Mammary microvascular endothelial cell (primary cell): Measurements from ENCODE around the gene PPAT. TPM values are rescaled to one million over a fixed set of nuclear protein-coding genes. Genes with fewer than 3 reads are reported as not detected.

Experiments used
- total RNA-seq: library from RNA; depleted of rRNA; stranded (reverse); fragments of >200 nt; gene quantifications from 2 replicates; pipeline ENCODE4 v1.2.3, GENCODE V29; 2015

The PPAT gene
- total RNA-seq: 11.0 and 12.1 TPM in 2 replicates

DNA sequence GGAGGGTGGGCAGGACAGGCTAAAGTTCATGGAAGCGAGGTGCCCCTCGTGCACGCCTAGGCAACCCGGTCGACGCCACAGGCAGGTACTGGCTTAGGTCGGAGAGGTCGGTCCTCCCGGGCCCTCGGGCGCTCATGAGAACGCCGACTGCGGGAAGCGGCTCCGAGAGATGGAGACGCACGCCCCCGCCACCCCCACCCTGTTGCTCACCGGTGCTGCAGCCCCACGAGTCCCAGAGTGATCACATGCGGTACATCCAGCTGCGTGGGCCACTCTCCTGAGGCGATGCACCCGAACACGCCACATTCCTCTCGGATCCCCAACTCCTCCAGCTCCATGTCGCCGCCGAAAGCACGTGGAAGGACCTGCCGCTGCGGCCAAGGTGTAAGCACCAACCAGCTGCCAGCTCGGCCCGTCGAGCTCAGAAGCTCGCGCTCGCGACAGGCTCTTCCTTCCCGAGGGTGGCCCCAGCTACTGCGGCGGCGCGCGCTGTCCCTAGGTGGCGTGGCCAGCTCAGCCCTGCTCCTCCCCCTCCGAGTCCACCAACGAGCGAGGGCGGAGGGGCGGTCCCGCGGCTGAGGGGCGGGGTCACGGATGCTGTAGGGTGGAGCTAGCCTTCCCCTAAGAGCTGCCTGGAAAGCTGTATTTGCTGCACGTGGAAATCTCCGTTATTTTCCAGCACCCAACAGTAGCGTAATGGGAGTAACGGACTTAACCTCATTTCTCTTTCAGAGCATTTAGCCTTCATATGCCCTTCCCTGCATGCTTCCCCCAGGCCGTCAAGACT lies at the start of gene PPAT:
PPAT (minus strand) TSS at position 476 of the 787 bp plus-strand sequence; CDS start at position 338, 138 bp downstream.

GRCh38 chr4:56467284-56468096 lies 32.1 kb upstream of the PPAT start, which contains the start of gene SRP72:
TSS of gene SRP72 (plus strand) at chr4:56467617. CDS start at chr4:56467636, 19 bp downstream.

DNA sequence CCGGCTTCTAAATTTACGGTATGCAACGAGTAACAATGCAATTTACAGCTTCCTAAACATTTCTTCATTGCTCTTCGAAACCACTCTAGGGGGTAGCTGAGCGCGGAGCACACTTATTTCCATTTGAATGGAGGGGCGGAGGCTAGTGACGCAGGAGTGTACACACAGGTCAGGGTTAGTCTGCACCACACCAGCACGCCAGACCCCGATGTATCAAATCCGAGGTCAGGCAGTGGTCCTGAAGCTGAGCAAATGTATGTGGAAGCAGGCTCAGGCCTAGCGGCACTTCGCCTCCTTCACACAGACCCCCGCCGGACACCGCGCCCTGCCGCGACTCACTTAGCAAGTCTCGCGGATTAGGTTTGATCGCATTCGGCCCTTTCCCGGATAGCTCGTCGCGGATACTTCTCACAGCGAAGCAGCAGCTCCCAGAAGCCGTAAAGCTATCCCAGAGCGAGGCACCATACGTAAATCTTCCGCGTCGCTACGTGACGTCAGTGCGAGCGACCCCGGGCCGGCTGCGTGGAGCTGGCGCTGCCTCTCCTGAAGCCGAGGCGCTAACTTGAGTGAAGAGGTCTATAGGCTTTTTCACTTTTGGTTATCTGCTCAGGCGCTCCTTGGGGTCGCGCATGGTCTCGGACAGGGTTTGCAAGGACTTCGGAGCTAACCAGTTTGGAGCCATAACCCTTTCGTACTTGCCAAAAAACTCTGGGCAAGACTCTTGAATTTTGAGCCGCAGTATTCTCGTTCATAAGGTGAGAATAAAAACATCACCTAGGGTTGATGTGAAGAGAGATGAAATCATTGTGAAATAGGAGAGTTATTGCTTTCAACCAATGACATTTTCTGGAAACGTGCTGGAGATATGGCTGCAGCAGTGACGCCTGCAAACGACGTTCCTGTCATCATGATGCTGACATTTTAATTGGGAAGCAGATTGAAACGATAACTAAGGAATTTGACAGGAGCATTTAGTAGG lies 48.1 kb downstream of the PPAT start, which contains the start of gene AASDH:
AASDH (minus strand) TSS at position 469 of the 979 bp plus-strand sequence. CDS start 3,192 bp downstream, outside the sequence.

Other genes starting within 250 kb of the PPAT start
- gene AASDH, start 48.1 kb downstream of the PPAT start, total RNA-seq: 6.0 and 6.8 TPM in 2 replicates
- gene PAICS, start 645 bp upstream of the PPAT start, total RNA-seq: 83.4 and 91.9 TPM in 2 replicates
- 57.8 and 67.5 TPM in 2 replicates for gene SRP72, start 32.0 kb upstream of the PPAT start, total RNA-seq
- 0.07 and 0.10 TPM in 2 replicates for gene ARL9, start 70.2 kb upstream of the PPAT start, total RNA-seq
- gene HOPX, start 245.7 kb upstream of the PPAT start, total RNA-seq: 25.9 and 27.2 TPM in 2 replicates